GM23338 (cell line): ENCODE results near the gene ZNRF2.

Experiments used
- CREB1 ChIP-seq: fragments of 250-450 bp; sonication (Bioruptor Pico); IDR thresholded peaks from 2 replicates; pipeline ENCODE4 v1.5.0; 2020; ENCODE audit warnings: low read depth, mild to moderate bottlenecking, moderate library complexity
- EZH2 ChIP-seq: fragments of 200-600 bp; sonication (generic); IDR thresholded peaks from one replicate; pipeline ENCODE4 v1.8.0; 2017; ENCODE audit warnings: antibody characterized with exemption, mild to moderate bottlenecking, low read depth; ENCODE audit not compliant: unreplicated experiment
- EZH2phosphoT487 ChIP-seq: fragments of 200-600 bp; sonication (generic); IDR thresholded peaks from one replicate; pipeline ENCODE4 v1.8.1; 2018; ENCODE audit warnings: antibody characterized with exemption; ENCODE audit not compliant: unreplicated experiment
- NANOG ChIP-seq: IDR thresholded peaks from 2 replicates; pipeline ENCODE4 v1.6.1; 2016; ENCODE audit warnings: antibody characterized with exemption, borderline replicate concordance
- POLR2AphosphoS5 ChIP-seq: IDR thresholded peaks from 2 replicates; pipeline ENCODE4 v1.6.1; 2016; ENCODE audit warnings: antibody characterized with exemption, low read depth
- STAT1 ChIP-seq: IDR thresholded peaks from one replicate; pipeline ENCODE4 v1.6.1; 2016; ENCODE audit warnings: antibody characterized with exemption; ENCODE audit not compliant: unreplicated experiment
- ZNF331 ChIP-seq: fragments of 250-450 bp; sonication (Bioruptor Pico); IDR thresholded peaks from 2 replicates; pipeline ENCODE4 v1.5.0; 2020; ENCODE audit warnings: low read depth, mild to moderate bottlenecking, moderate library complexity
- TF ChIP-seq, protein P1 (sequence below), 2 experiments: fragments of 200-600 bp in 1 of 2; sonication (generic) in 1 of 2; conservative IDR thresholded peaks; 2 replicates each; pipeline versions ENCODE4 v1.5.1 to v1.6.1; 2016 to 2017; ENCODE audit warnings: antibody characterized with exemption in 2 of 2, low read depth in 2 of 2, mild to moderate bottlenecking in 2 of 2, moderate library complexity in 1 of 2
- TF ChIP-seq, protein P2 (sequence below): IDR thresholded peaks from one replicate; pipeline ENCODE4 v1.6.1; 2018; ENCODE audit warnings: antibody characterized with exemption; ENCODE audit not compliant: unreplicated experiment
- TF ChIP-seq, protein P3 (sequence below): fragments of 250-450 bp; sonication (Bioruptor Pico); IDR thresholded peaks from 2 replicates; pipeline ENCODE4 v1.5.0; 2020; ENCODE audit warnings: mild to moderate bottlenecking, moderate library complexity

DNA sequence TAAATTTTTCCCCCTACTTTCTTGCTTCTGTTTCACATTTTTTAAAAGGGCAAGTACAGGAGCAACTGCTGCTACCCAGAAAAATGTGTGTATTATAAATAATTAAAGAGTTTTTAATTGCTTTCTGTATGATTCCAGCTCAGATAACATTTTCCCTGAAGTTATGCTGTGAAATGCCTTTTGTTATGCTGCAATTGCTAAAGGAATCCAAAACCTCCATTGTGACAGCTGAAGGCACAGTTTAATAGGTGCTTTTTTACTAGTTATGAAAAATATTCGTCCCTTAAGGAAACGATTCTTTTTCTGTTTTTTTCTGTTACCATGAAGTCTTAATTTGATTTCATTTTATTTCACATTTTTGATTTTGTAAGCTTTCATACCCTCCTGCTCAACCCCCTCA is 83.2 kb downstream of the ZNRF2 start:
- no peak for TF ChIP-seq POLR2AphosphoS5
- TF ChIP-seq, protein P1, sequence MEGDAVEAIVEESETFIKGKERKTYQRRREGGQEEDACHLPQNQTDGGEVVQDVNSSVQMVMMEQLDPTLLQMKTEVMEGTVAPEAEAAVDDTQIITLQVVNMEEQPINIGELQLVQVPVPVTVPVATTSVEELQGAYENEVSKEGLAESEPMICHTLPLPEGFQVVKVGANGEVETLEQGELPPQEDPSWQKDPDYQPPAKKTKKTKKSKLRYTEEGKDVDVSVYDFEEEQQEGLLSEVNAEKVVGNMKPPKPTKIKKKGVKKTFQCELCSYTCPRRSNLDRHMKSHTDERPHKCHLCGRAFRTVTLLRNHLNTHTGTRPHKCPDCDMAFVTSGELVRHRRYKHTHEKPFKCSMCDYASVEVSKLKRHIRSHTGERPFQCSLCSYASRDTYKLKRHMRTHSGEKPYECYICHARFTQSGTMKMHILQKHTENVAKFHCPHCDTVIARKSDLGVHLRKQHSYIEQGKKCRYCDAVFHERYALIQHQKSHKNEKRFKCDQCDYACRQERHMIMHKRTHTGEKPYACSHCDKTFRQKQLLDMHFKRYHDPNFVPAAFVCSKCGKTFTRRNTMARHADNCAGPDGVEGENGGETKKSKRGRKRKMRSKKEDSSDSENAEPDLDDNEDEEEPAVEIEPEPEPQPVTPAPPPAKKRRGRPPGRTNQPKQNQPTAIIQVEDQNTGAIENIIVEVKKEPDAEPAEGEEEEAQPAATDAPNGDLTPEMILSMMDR (conservative IDR thresholded peaks at IDR 0.05; ENCODE audit: low read depth in 2 of 2): no peak
- TF ChIP-seq EZH2: no peak
- TF ChIP-seq, protein P2, sequence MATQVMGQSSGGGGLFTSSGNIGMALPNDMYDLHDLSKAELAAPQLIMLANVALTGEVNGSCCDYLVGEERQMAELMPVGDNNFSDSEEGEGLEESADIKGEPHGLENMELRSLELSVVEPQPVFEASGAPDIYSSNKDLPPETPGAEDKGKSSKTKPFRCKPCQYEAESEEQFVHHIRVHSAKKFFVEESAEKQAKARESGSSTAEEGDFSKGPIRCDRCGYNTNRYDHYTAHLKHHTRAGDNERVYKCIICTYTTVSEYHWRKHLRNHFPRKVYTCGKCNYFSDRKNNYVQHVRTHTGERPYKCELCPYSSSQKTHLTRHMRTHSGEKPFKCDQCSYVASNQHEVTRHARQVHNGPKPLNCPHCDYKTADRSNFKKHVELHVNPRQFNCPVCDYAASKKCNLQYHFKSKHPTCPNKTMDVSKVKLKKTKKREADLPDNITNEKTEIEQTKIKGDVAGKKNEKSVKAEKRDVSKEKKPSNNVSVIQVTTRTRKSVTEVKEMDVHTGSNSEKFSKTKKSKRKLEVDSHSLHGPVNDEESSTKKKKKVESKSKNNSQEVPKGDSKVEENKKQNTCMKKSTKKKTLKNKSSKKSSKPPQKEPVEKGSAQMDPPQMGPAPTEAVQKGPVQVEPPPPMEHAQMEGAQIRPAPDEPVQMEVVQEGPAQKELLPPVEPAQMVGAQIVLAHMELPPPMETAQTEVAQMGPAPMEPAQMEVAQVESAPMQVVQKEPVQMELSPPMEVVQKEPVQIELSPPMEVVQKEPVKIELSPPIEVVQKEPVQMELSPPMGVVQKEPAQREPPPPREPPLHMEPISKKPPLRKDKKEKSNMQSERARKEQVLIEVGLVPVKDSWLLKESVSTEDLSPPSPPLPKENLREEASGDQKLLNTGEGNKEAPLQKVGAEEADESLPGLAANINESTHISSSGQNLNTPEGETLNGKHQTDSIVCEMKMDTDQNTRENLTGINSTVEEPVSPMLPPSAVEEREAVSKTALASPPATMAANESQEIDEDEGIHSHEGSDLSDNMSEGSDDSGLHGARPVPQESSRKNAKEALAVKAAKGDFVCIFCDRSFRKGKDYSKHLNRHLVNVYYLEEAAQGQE: no peak
- TF ChIP-seq STAT1: no peak
- TF ChIP-seq EZH2phosphoT487: no peak
- TF ChIP-seq, protein P3, sequence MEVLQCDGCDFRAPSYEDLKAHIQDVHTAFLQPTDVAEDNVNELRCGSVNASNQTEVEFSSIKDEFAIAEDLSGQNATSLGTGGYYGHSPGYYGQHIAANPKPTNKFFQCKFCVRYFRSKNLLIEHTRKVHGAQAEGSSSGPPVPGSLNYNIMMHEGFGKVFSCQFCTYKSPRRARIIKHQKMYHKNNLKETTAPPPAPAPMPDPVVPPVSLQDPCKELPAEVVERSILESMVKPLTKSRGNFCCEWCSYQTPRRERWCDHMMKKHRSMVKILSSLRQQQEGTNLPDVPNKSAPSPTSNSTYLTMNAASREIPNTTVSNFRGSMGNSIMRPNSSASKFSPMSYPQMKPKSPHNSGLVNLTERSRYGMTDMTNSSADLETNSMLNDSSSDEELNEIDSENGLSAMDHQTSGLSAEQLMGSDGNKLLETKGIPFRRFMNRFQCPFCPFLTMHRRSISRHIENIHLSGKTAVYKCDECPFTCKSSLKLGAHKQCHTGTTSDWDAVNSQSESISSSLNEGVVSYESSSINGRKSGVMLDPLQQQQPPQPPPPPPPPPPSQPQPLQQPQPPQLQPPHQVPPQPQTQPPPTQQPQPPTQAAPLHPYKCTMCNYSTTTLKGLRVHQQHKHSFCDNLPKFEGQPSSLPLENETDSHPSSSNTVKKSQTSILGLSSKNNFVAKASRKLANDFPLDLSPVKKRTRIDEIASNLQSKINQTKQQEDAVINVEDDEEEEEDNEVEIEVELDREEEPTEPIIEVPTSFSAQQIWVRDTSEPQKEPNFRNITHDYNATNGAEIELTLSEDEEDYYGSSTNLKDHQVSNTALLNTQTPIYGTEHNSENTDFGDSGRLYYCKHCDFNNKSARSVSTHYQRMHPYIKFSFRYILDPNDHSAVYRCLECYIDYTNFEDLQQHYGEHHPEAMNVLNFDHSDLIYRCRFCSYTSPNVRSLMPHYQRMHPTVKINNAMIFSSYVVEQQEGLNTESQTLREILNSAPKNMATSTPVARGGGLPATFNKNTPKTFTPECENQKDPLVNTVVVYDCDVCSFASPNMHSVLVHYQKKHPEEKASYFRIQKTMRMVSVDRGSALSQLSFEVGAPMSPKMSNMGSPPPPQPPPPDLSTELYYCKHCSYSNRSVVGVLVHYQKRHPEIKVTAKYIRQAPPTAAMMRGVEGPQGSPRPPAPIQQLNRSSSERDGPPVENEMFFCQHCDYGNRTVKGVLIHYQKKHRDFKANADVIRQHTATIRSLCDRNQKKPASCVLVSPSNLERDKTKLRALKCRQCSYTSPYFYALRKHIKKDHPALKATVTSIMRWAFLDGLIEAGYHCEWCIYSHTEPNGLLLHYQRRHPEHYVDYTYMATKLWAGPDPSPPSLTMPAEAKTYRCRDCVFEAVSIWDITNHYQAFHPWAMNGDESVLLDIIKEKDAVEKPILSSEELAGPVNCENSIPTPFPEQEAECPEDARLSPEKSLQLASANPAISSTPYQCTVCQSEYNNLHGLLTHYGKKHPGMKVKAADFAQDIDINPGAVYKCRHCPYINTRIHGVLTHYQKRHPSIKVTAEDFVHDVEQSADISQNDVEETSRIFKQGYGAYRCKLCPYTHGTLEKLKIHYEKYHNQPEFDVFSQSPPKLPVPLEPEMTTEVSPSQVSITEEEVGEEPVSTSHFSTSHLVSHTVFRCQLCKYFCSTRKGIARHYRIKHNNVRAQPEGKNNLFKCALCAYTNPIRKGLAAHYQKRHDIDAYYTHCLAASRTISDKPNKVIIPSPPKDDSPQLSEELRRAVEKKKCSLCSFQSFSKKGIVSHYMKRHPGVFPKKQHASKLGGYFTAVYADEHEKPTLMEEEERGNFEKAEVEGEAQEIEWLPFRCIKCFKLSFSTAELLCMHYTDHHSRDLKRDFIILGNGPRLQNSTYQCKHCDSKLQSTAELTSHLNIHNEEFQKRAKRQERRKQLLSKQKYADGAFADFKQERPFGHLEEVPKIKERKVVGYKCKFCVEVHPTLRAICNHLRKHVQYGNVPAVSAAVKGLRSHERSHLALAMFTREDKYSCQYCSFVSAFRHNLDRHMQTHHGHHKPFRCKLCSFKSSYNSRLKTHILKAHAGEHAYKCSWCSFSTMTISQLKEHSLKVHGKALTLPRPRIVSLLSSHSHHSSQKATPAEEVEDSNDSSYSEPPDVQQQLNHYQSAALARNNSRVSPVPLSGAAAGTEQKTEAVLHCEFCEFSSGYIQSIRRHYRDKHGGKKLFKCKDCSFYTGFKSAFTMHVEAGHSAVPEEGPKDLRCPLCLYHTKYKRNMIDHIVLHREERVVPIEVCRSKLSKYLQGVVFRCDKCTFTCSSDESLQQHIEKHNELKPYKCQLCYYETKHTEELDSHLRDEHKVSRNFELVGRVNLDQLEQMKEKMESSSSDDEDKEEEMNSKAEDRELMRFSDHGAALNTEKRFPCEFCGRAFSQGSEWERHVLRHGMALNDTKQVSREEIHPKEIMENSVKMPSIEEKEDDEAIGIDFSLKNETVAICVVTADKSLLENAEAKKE: no peak
- TF ChIP-seq CREB1 (CRISPR knock-in tag): no peak
- no peak for TF ChIP-seq ZNF331 (CRISPR knock-in tag)
- no peak for TF ChIP-seq NANOG
